Measurements from ENCODE around the gene RAB1A. TPM values are rescaled to one million over a fixed set of nuclear protein-coding genes. Genes with fewer than 3 reads are reported as not detected.

The RAB1A gene
- total and polyA plus RNA-seq, 2 of the 13 experiments (the other 11 are each of a cell fraction or from before 2014, with no cell fraction given): 206 to 226 TPM

- ChIA-PET POLR2A (interaction anchor here (2.2 kb wide), 1 partner anchor 51 kb away, joined by 6 read pairs; the partner anchor contains the start of gene RAB1A), CTCF (ENCODE audit: low intra/inter-chr PET ratio, low total read pairs) (no interaction called here)
- Histone ChIP-seq H3K36me3 (replicated peaks in 1 of 2; ENCODE audit: control insufficient read depth in 1 of 2, insufficient read depth in 2 of 2, low read length in 2 of 2) (peaks cover 23 to 46% of the 10 kb centered on the region in 2 experiments), H3K4me1 (ENCODE audit: insufficient read depth, low read length) (peaks cover 27% of the 10 kb centered on the region), H3K27ac (ENCODE audit: extremely low read length, insufficient read depth, low read length) (no peak overlapping the region), H2AFZ (ENCODE audit: low read length) (no peak overlapping the region), H4K20me1 (ENCODE audit: insufficient read depth, low read length) (peaks cover 5% of the 10 kb centered on the region; the same call in 1 of the 2 replicates), H3K4me2 (ENCODE audit: low read depth, low read length) (no peak overlapping the region), H3K9ac (ENCODE audit: insufficient read depth, low read depth, low read length) (no peak overlapping the region), H3K27me3 (ENCODE audit: control insufficient read depth in 1 of 2, insufficient read depth in 2 of 2, low read length in 2 of 2) (no peaks in the 10 kb centered on the region), H3K4me3 (replicated peaks in 1 of 3; ENCODE audit: insufficient read depth in 1 of 3, low read depth in 2 of 3, low read length in 3 of 3) (no peak overlapping the region), H3K79me2 (ENCODE audit: insufficient read depth, low read length) (no peaks in the 10 kb centered on the region), H3K9me3 (ENCODE audit: low read length) (no peaks in the 10 kb centered on the region)
- ATAC-seq (no peak), FAIRE-seq (no peak), DNase-seq (ENCODE audit: low spot score) (no peak)
- no TSS peak for BruUV-seq (replicated peaks)
- no peak for TF ChIP-seq ZNF879 (CRISPR knock-in tag; IDR thresholded peaks at IDR 0.05)
- peak; percentile 92 for TF ChIP-seq RBM22 (optimal IDR thresholded peaks at IDR 0.05; ENCODE audit: low read length)
- TF ChIP-seq POLR2A (IDR thresholded peaks at IDR 0.05; ENCODE audit: insufficient read depth in 1 of 2, low read depth in 2 of 2, low read length in 2 of 2): peak in 1 of 2 experiments; percentile 36; a peak in 1 of 4 replicates
- 94% methylated on average over 6 of the region's 6 CpGs for WGBS (ENCODE audit: low lambda C conversion rate)
- intact Hi-C loops (cut with micrococcal nuclease; ENCODE audit: unreplicated experiment) (no loop called here), in situ Hi-C loops (cut with HindIII; ENCODE audit: extremely low pct_ligation_motif_present, low pct_unique_long_range_greater_than_20kb) (no loop called here)
Observed at GRCh38 chr2:65079017-65079416, 50.9 kb downstream of the RAB1A start.

- Histone ChIP-seq H2AFZ (ENCODE audit: low read length) (no peak overlapping the region), H3K79me2 (ENCODE audit: insufficient read depth, low read length) (no peaks in the 10 kb centered on the region), H3K4me1 (ENCODE audit: insufficient read depth, low read length) (peaks cover 27% of the 10 kb centered on the region), H3K4me3 (replicated peaks in 1 of 3; ENCODE audit: insufficient read depth in 1 of 3, low read depth in 2 of 3, low read length in 3 of 3) (no peak overlapping the region), H3K4me2 (ENCODE audit: low read depth, low read length) (no peak overlapping the region), H3K27ac (ENCODE audit: extremely low read length, insufficient read depth, low read length) (no peak overlapping the region), H3K9ac (ENCODE audit: insufficient read depth, low read depth, low read length) (no peak overlapping the region), H3K9me3 (ENCODE audit: low read length) (no peaks in the 10 kb centered on the region), H3K27me3 (ENCODE audit: control insufficient read depth in 1 of 2, insufficient read depth in 2 of 2, low read length in 2 of 2) (no peaks in the 10 kb centered on the region), H3K36me3 (replicated peaks in 1 of 2; ENCODE audit: control insufficient read depth in 1 of 2, insufficient read depth in 2 of 2, low read length in 2 of 2) (peaks cover 23 to 45% of the 10 kb centered on the region in 2 experiments), H4K20me1 (ENCODE audit: insufficient read depth, low read length) (peaks cover 5% of the 10 kb centered on the region; the same call in 1 of the 2 replicates)
- no peak for FAIRE-seq
- TF ChIP-seq POLR2A (IDR thresholded peaks at IDR 0.05; ENCODE audit: insufficient read depth in 1 of 2, low read depth in 2 of 2, low read length in 2 of 2) (0 out of 4 replicates have a peak, but pooled peaks of 1 of the 2 experiments have one; percentile 27), ARID3A (IDR thresholded peaks at IDR 0.05; ENCODE audit: low read depth, low read length) (no peak)
- no TSS peak for BruUV-seq (replicated peaks)
- in situ Hi-C loops (cut with HindIII; ENCODE audit: extremely low pct_ligation_motif_present, low pct_unique_long_range_greater_than_20kb) (no loop called here), intact Hi-C loops (cut with micrococcal nuclease; ENCODE audit: unreplicated experiment) (no loop called here)
- POLR2A ChIA-PET: interaction anchor here (0.7 to 2.2 kb wide), 2 partner anchors 30 to 52 kb away, joined by 3 to 6 read pairs; partner anchors contain the start of gene RAB1A
- ATAC-seq: no peak
- WGBS (ENCODE audit: low lambda C conversion rate): 94% methylated on average over 7 of the region's 7 CpGs
- no peak for DNase-seq (ENCODE audit: low spot score)
- CTCF ChIA-PET (ENCODE audit: low intra/inter-chr PET ratio, low total read pairs): no interaction called here
Observed at GRCh38 chr2:65077898-65078297, 52.0 kb downstream of the RAB1A start.
